Measurements from ENCODE around the gene HCST.

HCST gene

DNA sequence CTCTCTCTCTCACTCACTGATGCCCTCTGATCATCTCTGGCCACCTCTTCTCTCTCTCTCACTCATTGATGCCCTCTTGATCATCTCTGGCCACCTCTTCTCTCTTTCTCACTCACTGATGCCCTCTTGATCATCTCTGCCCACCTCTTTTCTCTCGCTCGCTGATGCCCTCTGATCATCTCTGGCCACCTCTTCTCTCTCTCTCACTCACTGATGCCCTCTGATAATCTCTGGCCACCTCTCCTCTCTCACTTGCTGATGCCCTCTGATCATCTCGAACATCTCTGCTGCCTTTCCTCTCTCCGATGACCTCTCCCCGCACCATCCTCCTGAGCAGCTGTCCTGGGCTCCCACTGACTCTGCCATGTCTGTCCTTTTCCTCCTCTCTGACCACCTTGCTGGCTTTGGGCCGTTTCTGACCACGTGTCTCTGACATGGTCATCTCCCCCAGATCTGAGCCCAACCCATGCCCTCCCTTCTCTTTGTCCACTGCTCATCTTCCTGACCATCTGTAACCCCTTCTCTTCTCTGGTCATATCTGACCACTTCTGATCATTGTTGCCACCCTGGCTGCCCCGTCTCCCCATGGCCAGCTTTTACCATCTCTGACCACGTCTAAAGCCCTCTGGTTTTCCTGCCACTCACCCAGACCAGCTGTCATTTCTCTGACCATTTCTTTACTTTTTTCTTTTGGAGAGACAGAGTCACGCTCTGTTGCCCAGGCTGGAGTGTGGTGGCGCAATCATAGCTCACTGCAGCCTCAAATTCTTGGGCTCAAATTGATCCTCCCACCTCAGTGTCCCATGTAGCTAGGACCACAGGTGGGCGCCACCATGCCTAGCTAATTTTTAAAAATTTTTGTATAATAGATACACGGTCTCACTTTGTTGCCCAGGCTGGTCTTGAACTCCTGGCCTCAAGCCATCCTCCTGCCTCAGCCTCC, 36.2 kb downstream of the HCST start:
- DNase-seq = no peak

- DNase-seq = no peak
Observed at GRCh38 chr19:35939307-35940077, 37.2 kb downstream of the HCST start.

GRCh38 chr19:35940078-35940775, 37.9 kb downstream of the HCST start:
- DNase-seq = no peak

GRCh38 chr19:35940839-35941238, 38.5 kb downstream of the HCST start:
- no peak for DNase-seq

- no peak for DNase-seq
Observed at GRCh38 chr19:35942235-35942634, 39.9 kb downstream of the HCST start.

DNA sequence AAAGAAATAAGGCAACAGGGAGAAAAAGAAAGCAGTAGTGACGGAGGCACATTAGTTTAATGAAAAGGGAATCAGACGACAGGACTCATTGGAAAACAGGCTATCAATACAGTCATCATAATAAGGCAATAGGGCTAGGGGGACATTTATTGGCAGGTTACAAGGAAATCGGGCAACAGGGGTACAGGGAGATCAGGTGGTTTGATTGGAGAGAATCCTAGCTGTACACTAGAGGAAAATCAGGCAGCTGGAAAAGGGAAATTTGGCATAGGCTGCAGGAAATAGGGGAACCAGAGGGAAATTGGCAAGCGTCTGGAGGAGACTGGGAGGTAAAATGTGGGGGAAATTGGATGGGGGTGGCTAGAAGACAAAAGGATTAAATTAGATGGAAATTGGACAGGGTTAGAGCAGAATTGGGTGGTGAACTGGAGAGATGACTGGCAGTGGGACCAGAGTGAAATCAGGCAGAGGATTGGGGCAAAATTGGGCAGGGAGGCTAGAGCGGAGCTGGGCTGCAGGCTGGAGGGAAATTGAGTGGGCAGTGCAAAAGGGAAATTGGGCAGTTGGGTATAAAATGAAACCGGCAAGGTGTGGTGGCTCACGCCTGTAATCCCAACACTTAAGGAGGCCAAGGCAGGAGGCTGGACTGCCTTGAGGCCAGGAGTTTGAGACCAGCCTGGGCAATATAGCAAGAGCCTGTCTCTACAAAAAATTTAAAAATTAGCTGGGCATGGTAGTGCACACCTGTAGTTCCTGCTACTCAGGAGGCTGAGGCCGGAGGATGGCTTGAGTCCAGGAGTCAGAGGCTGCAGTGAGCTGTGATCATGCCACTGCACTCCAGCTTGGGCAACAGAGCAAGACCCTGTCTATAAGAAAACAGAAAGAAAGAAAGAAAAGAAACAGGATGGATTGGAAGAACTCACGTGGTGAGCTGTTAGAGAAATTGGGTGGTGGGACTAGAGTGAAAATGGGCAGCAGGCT, 41.3 kb downstream of the HCST start:
- DNase-seq = no peak

DNA sequence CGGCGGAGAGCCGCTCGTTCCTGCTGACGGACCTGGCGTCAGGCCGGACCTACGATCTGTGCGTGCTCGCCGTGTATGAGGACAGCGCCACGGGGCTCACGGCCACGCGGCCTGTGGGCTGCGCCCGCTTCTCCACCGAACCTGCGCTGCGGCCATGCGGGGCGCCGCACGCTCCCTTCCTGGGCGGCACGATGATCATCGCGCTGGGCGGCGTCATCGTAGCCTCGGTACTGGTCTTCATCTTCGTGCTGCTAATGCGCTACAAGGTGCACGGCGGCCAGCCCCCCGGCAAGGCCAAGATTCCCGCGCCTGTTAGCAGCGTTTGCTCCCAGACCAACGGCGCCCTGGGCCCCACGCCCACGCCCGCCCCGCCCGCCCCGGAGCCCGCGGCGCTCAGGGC, 42.2 kb downstream of the HCST start:
- no peak for DNase-seq

- DNase-seq = no peak
Observed at GRCh38 chr19:35945121-35945790, 42.9 kb downstream of the HCST start.

DNA sequence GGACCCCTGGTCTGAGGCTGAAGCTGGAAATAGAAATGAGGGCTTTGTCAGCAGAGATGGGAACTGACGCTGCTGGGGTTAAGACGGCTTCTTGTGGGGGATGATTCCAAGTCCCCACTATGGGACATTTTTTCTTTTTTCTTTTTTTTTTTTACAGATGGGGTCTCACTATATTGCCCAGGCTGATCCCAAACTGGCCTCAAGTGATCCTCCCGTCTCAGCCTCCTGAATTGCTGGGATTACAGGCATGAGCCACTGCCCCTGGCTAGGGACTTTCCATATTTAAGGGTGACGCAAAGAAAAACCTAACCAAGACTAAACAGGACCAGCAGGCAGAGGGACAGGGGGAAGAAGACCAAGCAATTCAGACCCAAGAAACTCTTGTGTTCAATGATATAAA, 43.9 kb downstream of the HCST start:
- DNase-seq = no peak

GRCh38 chr19:35949131-35949530, 46.8 kb downstream of the HCST start:
- no peak for DNase-seq
